Caco-2 (cell line): ENCODE results near the gene LRRC4. TPM values are rescaled to one million over a fixed set of nuclear protein-coding genes. Genes with fewer than 3 reads are reported as not detected.

ENCODE experiments used
- BruUV-seq: library from RNA; stranded (reverse); fragments of 400-500 nt; replicated peaks from 2 replicates; lab custom pipeline; 2021; lab: Mats Ljungman, UMichigan
- CTCF ChIA-PET: fragments of 300-600 bp; sonication (Branson Sonifier 250); formaldehyde crosslinking; loops from one replicate; lab custom pipeline; 2022; ENCODE audit warnings: antibody characterized with exemption; lab: Charles Lee
- POLR2A ChIA-PET: fragments of 300-600 bp; sonication (Branson Sonifier 250); formaldehyde crosslinking; loops from one replicate; lab custom pipeline; 2022; ENCODE audit warnings: antibody characterized with exemption; lab: Charles Lee
- DNase-seq, 2 experiments: peaks; one replicate each; pipeline versions ENCODE4 v3.0.0 to v3.0.0-alpha.2; 2020 to 2022
- H3K27me3 ChIP-seq: replicated peaks from 2 replicates; pipeline ENCODE4 v1.6.0; 2011; ENCODE audit warnings: low read length; ENCODE audit not compliant: control insufficient read depth, insufficient read depth
- H3K36me3 ChIP-seq: 2 replicates; pipeline ENCODE4 v1.5.1; 2011; ENCODE audit warnings: low read length; ENCODE audit not compliant: control insufficient read depth, insufficient read depth
- H3K4me1 ChIP-seq: fragments of 250-450 bp; sonication (Bioruptor Pico); 2 replicates; pipeline ENCODE4 v1.5.1; 2020; ENCODE audit warnings: mild to moderate bottlenecking
- H3K4me3 ChIP-seq: 2 replicates; pipeline ENCODE4 v1.5.1; 2011; ENCODE audit warnings: low read depth, mild to moderate bottlenecking, control low read depth, low read length
- H3K9me3 ChIP-seq: fragments of 250-450 bp; sonication (Bioruptor Pico); 2 replicates; pipeline ENCODE4 v1.5.1; 2020; ENCODE audit warnings: mild to moderate bottlenecking, moderate library complexity
- H3K27ac Mint-ChIP-seq: one replicate; pipeline ENCODE4 v1.8.0; 2022; ENCODE audit warnings: mixed read lengths; ENCODE audit not compliant: unreplicated experiment
- H3K27me3 Mint-ChIP-seq: one replicate; pipeline ENCODE4 v1.8.0; 2022; ENCODE audit warnings: mixed read lengths; ENCODE audit not compliant: insufficient read depth, unreplicated experiment
- H3K36me3 Mint-ChIP-seq: one replicate; pipeline ENCODE4 v1.8.0; 2022; ENCODE audit warnings: mild to moderate bottlenecking, mixed read lengths; ENCODE audit not compliant: insufficient read depth, unreplicated experiment
- H3K4me1 Mint-ChIP-seq: one replicate; pipeline ENCODE4 v1.8.0; 2022; ENCODE audit warnings: low read depth, mixed read lengths; ENCODE audit not compliant: unreplicated experiment
- H3K4me3 Mint-ChIP-seq: one replicate; pipeline ENCODE4 v1.8.0; 2022; ENCODE audit warnings: mild to moderate bottlenecking, moderate library complexity, mixed read lengths; ENCODE audit not compliant: unreplicated experiment
- H3K9me3 Mint-ChIP-seq: one replicate; pipeline ENCODE4 v1.8.0; 2022; ENCODE audit warnings: mixed read lengths; ENCODE audit not compliant: unreplicated experiment
- CTCF ChIP-seq, 2 experiments: fragments of 200-600 bp in 1 of 2; IDR thresholded peaks; 1 replicate in 1 of 2; 2 replicates in 1 of 2; pipeline versions ENCODE4 v1.5.1 to v1.8.0; 2011 to 2022; ENCODE audit warnings: antibody characterized with exemption in 1 of 2, control low read depth in 1 of 2, inconsistent platforms in 1 of 2, low read depth in 1 of 2, low read length in 1 of 2, mild to moderate bottlenecking in 1 of 2, moderate library complexity in 1 of 2; ENCODE audit not compliant: insufficient read depth in 1 of 2, severe bottlenecking in 1 of 2, unreplicated experiment in 1 of 2
- intact Hi-C: fragments of 100-400 bp; cut with micrococcal nuclease; formaldehyde crosslinking; loops from one replicate; pipeline ENCODE4 v1.10.0; 2022; ENCODE audit not compliant: unreplicated experiment
- total RNA-seq: library from RNA; stranded (reverse); gene quantifications from 2 replicates; pipeline ENCODE4 v1.2.3, GENCODE V29; 2022

The LRRC4 gene
- total RNA-seq, 1 experiment from 2014 or later: not detected

DNA sequence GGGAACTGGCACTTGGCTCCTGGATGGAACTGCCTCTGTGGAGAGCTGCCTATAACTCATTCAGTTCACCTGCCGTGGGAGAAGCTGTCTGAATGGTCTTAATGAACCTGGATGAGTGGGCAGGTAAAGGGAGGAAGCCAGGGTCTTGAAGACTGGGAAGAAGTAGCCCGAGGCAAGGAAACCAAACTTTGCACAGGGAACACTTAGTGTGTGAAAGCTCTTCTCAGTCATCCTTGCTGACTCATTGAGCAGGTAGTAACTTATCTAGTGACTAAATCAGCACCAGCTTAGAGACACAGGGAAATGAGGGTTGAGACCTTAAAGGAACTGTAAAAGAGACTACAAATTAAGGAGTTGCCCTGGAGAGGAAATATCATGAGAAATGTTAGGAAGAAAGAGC lies 9.9 kb downstream of the LRRC4 start:
- CTCF ChIA-PET: interaction anchor here (2.1 kb wide), 1 partner anchor 188 kb away, joined by 7 read pairs; no protein-coding TSS in a partner anchor
- H3K27me3 ChIP-seq: no peaks in the 10 kb centered on the region
- POLR2A ChIA-PET: no interaction called here
- Mint-ChIP-seq H3K36me3 (peaks cover 40% of the 10 kb centered on the region), H3K27me3 (no peaks in the 10 kb centered on the region), H3K27ac (peak overlapping the region; percentile 58), H3K9me3 (no peaks in the 10 kb centered on the region), H3K4me1 (peaks cover 12% of the 10 kb centered on the region), H3K4me3 (no peak overlapping the region)
- DNase-seq: no peak
- peaks cover 5% of the 10 kb centered on the region; the same call in 1 of the 2 replicates for H3K4me1 ChIP-seq
- no peaks in the 10 kb centered on the region for H3K9me3 ChIP-seq
- H3K36me3 ChIP-seq: peaks cover 2% of the 10 kb centered on the region
- BruUV-seq: no TSS peak
- TF ChIP-seq CTCF (IDR thresholded peaks at IDR 0.05; ENCODE audit: insufficient read depth in 1 of 2, low read depth in 1 of 2, low read length in 1 of 2, severe bottlenecking in 1 of 2, unreplicated experiment in 1 of 2): no peak
- no peak overlapping the region for H3K4me3 ChIP-seq
- intact Hi-C loops: no loop called here

DNA sequence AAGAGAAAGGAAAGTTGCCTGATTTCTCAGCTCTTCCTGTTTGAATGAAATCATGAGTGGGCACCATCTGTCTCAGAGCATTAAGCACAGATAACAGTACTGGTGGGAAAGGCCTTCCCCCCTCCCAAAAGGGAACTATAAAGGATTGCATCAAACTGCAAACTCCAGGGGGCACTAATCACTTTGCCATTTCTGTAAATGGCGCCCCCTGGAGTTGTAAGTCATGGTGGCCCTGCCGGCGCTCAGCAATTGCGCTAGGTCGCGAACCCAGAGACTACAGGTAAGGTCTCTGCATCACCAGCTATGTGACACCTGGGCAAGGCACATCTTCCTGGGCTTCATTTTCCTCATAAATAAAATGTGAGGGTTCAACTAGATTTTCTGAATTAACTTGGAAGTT lies 11.1 kb downstream of the LRRC4 start:
- Mint-ChIP-seq H3K9me3 (no peaks in the 10 kb centered on the region), H3K27me3 (no peaks in the 10 kb centered on the region), H3K36me3 (peaks cover 31% of the 10 kb centered on the region), H3K4me3 (no peak overlapping the region), H3K27ac (no peak overlapping the region), H3K4me1 (peaks cover 12% of the 10 kb centered on the region)
- no TSS peak for BruUV-seq
- H3K4me3 ChIP-seq: no peak overlapping the region
- H3K36me3 ChIP-seq: peaks cover 2% of the 10 kb centered on the region
- DNase-seq: peak in 1 of 2 experiments; percentile 49
- peak; percentile 35 to 40 for TF ChIP-seq CTCF (IDR thresholded peaks at IDR 0.05; ENCODE audit: insufficient read depth in 1 of 2, low read depth in 1 of 2, low read length in 1 of 2, severe bottlenecking in 1 of 2, unreplicated experiment in 1 of 2)
- intact Hi-C loops: no loop called here
- ChIA-PET POLR2A (no interaction called here), CTCF (interaction anchor here (2.1 kb wide), 1 partner anchor 189 kb away, joined by 7 read pairs; no protein-coding TSS in a partner anchor)
- H3K4me1 ChIP-seq: peaks cover 5% of the 10 kb centered on the region; the same call in 1 of the 2 replicates
- no peaks in the 10 kb centered on the region for H3K9me3 ChIP-seq
- H3K27me3 ChIP-seq: no peaks in the 10 kb centered on the region

DNA sequence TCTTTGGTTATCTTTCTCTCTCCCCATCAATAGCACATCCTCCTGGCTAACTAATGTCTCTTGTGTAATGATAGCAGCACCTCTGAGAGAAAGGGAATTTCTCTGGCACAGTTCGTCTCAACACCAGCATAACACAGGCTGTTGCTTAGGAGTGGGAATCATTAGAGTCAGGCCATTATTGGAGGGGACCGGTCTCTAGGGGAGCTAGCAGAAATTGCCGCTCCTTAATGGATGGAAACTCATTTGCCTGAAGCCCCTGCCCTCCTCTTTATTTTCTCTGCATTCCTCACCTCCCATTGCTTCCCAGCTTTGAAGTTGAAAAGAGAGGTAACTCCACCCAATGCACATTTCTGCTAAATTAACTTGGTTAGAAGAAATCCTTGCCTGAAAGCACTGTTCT lies 11.9 kb downstream of the LRRC4 start:
- intact Hi-C loops: no loop called here

More for the DNA sequence above, 11.9 kb downstream of the LRRC4 start:
- no TSS peak for BruUV-seq
- no peaks in the 10 kb centered on the region for H3K9me3 ChIP-seq
- H3K9me3 Mint-ChIP-seq: no peaks in the 10 kb centered on the region
- no peak for DNase-seq
- H3K4me1 ChIP-seq: peaks cover 5% of the 10 kb centered on the region; the same call in 1 of the 2 replicates
- no peak overlapping the region for H3K4me3 ChIP-seq
- H3K36me3 ChIP-seq: peaks cover 2% of the 10 kb centered on the region
- H3K27me3 Mint-ChIP-seq: no peaks in the 10 kb centered on the region
- peaks cover 12% of the 10 kb centered on the region for H3K4me1 Mint-ChIP-seq
- ChIA-PET POLR2A (interaction anchor here (0.5 to 0.7 kb wide), 2 partner anchors 24 to 1526 kb away, joined by 3 to 4 read pairs; no protein-coding TSS in a partner anchor), CTCF (no interaction called here)
- H3K27me3 ChIP-seq: no peaks in the 10 kb centered on the region
- H3K36me3 Mint-ChIP-seq: peaks cover 32% of the 10 kb centered on the region
- no peak for TF ChIP-seq CTCF (IDR thresholded peaks at IDR 0.05; ENCODE audit: insufficient read depth in 1 of 2, low read depth in 1 of 2, low read length in 1 of 2, severe bottlenecking in 1 of 2, unreplicated experiment in 1 of 2)
- no peak overlapping the region for H3K27ac Mint-ChIP-seq
- no peak overlapping the region for H3K4me3 Mint-ChIP-seq
